HCT116 (cell line): ENCODE data around the gene HOOK1. TPM values are rescaled to one million over a fixed set of nuclear protein-coding genes. Genes with fewer than 3 reads are reported as not detected.

Experiments
- ATAC-seq: fragments of 200-7000 bp; cut with Tn5 transposase; 2 replicates; pipeline ENCODE4 v1.9.1; 2020; ENCODE audit warnings: mild to moderate bottlenecking, moderate library complexity
- BruUV-seq: library from RNA; stranded (reverse); fragments of 400-500 nt; replicated peaks from 2 replicates; lab custom pipeline; 2021; lab: Mats Ljungman, UMichigan
- CTCF ChIA-PET: fragments of 300-600 bp; sonication (Branson Sonifier 250); formaldehyde crosslinking; loops from one replicate; lab custom pipeline; 2021; ENCODE audit warnings: antibody characterized with exemption; lab: Charles Lee
- POLR2A ChIA-PET: fragments of 300-600, 350-600 bp; sonication (Branson Sonifier 250); formaldehyde crosslinking; loops from one replicate; lab custom pipeline; 2021; ENCODE audit warnings: antibody characterized with exemption; lab: Charles Lee
- RAD21 ChIA-PET, 2 experiments: fragments of 300-600 bp; sonication (Branson Sonifier 250); formaldehyde crosslinking; loops; one replicate each; lab custom pipeline; 2023; ENCODE audit warnings: low total read pairs in 2 of 2; ENCODE audit not compliant: uncharacterized antibody in 2 of 2, unreplicated experiment in 2 of 2, low non-redundant PET in 1 of 2; lab: Charles Lee
- DNase-seq: peaks from one replicate; pipeline ENCODE4 v3.0.0-alpha.2; 2010; ENCODE audit warnings: low read depth, low spot score
- H2AFZ ChIP-seq: fragments of 200-600 bp; shearing (Covaris generic), sonication (generic); 2 replicates; pipeline ENCODE4 v1.6.1; 2017; ENCODE audit warnings: low read depth, mixed run types, mixed read lengths, antibody characterized with exemption, low read length; ENCODE audit not compliant: poor library complexity, severe bottlenecking
- H3K27ac ChIP-seq: 2 replicates; pipeline ENCODE4 v1.5.1; 2012; ENCODE audit warnings: low read depth, low read length
- H3K27me3 ChIP-seq: fragments of 200-600 bp; sonication (generic); 2 replicates; pipeline ENCODE4 v1.6.1; 2016; ENCODE audit warnings: mixed run types, low read length, mixed read lengths; ENCODE audit not compliant: insufficient read depth
- H3K36me3 ChIP-seq, 2 experiments: fragments of 200-500 bp in 1 of 2; fragments of 200-600 bp in 1 of 2; sonication (Bioruptor generic) in 1 of 2; sonication (generic) in 1 of 2; 2 replicates each; pipeline versions ENCODE4 v1.5.1 to v1.6.1; 2014 to 2016; ENCODE audit warnings: low read length in 2 of 2, inconsistent platforms in 1 of 2, mixed read lengths in 1 of 2, mixed run types in 1 of 2; ENCODE audit not compliant: insufficient read depth in 2 of 2, control insufficient read depth in 1 of 2
- H3K4me1 ChIP-seq, 2 experiments: fragments of 200-600 bp in 1 of 2; sonication (generic) in 1 of 2; 2 replicates each; pipeline versions ENCODE4 v1.5.1 to v1.6.1; 2012 to 2017; ENCODE audit warnings: low read length in 2 of 2, inconsistent platforms in 1 of 2, mild to moderate bottlenecking in 1 of 2, mixed read lengths in 1 of 2, mixed run types in 1 of 2, moderate library complexity in 1 of 2; ENCODE audit not compliant: insufficient read depth in 2 of 2, control insufficient read depth in 1 of 2
- H3K4me2 ChIP-seq: fragments of 200-600 bp; sonication (generic); 2 replicates; pipeline ENCODE4 v1.6.1; 2017; ENCODE audit warnings: mixed run types, low read length, mixed read lengths
- H3K4me3 ChIP-seq, 2 experiments: fragments of 200-600 bp in 1 of 2; sonication (generic) in 1 of 2; replicated peaks in 1 of 2; 2 replicates each; pipeline ENCODE4 v1.5.1; 2011 to 2016; ENCODE audit warnings: low read length in 2 of 2, control low read depth in 1 of 2, low read depth in 1 of 2, mild to moderate bottlenecking in 1 of 2, mixed read lengths in 1 of 2, mixed run types in 1 of 2
- H3K79me2 ChIP-seq: fragments of 200-600 bp; sonication (generic); 2 replicates; pipeline ENCODE4 v1.6.1; 2017; ENCODE audit warnings: mild to moderate bottlenecking, mixed run types, low read length, moderate library complexity, mixed read lengths; ENCODE audit not compliant: insufficient read depth
- H3K9ac ChIP-seq: fragments of 200-600 bp; sonication (generic); 2 replicates; pipeline ENCODE4 v1.6.1; 2016; ENCODE audit warnings: low read length, mixed read lengths
- H3K9me2 ChIP-seq: fragments of 200-600 bp; sonication (generic), shearing (Covaris generic); 2 replicates; pipeline ENCODE4 v1.6.1; 2017; ENCODE audit warnings: mixed run types, mild to moderate bottlenecking, moderate library complexity; ENCODE audit not compliant: insufficient read depth
- H3K9me3 ChIP-seq, 2 experiments: fragments of 200-500 bp in 1 of 2; fragments of 200-600 bp in 1 of 2; sonication (Bioruptor generic) in 1 of 2; sonication (generic) in 1 of 2; 2 replicates each; pipeline ENCODE4 v1.6.1; 2014 to 2017; ENCODE audit warnings: low read length in 2 of 2, mixed read lengths in 2 of 2, inconsistent platforms in 1 of 2, low read depth in 1 of 2, mild to moderate bottlenecking in 1 of 2, mixed run types in 1 of 2, moderate library complexity in 1 of 2; ENCODE audit not compliant: control insufficient read depth in 1 of 2, insufficient read depth in 1 of 2
- H4K20me1 ChIP-seq: fragments of 200-600 bp; sonication (generic), shearing (Covaris generic); 2 replicates; pipeline ENCODE4 v1.6.1; 2017; ENCODE audit warnings: mixed run types, mild to moderate bottlenecking, moderate library complexity; ENCODE audit not compliant: insufficient read depth
- ATF3 ChIP-seq: IDR thresholded peaks from 2 replicates; pipeline ENCODE4 v1.6.1; 2012
- CEBPB ChIP-seq: IDR thresholded peaks from 2 replicates; pipeline ENCODE4 v1.6.1; 2012; ENCODE audit warnings: low read depth
- EGR1 ChIP-seq: IDR thresholded peaks from 2 replicates; pipeline ENCODE4 v1.6.1; 2012; ENCODE audit warnings: low read depth
- EZH2phosphoT487 ChIP-seq: fragments of 200-600 bp; IDR thresholded peaks from 2 replicates; pipeline ENCODE4 v1.6.1; 2018; ENCODE audit warnings: antibody characterized with exemption, borderline replicate concordance
- FOSL1 ChIP-seq: IDR thresholded peaks from 2 replicates; pipeline ENCODE4 v1.6.1; 2012; ENCODE audit warnings: low read depth
- JUND ChIP-seq: IDR thresholded peaks from 2 replicates; pipeline ENCODE4 v1.6.1; 2012
- POLR2A ChIP-seq: IDR thresholded peaks from 2 replicates; pipeline ENCODE4 v1.7.0; 2011; ENCODE audit warnings: borderline replicate concordance; ENCODE audit not compliant: insufficient read depth, insufficient read length; ENCODE audit errors: extremely low read depth
- POLR2AphosphoS5 ChIP-seq: IDR thresholded peaks from 2 replicates; pipeline ENCODE4 v1.6.1; 2011; ENCODE audit warnings: mild to moderate bottlenecking, low read depth, low read length, moderate library complexity
- RAD21 ChIP-seq: IDR thresholded peaks from 2 replicates; pipeline ENCODE4 v1.6.1; 2012; ENCODE audit warnings: low read depth, mild to moderate bottlenecking
- SP1 ChIP-seq: IDR thresholded peaks from 2 replicates; pipeline ENCODE4 v1.6.1; 2012; ENCODE audit warnings: low read depth
- SRF ChIP-seq: IDR thresholded peaks from 2 replicates; pipeline ENCODE4 v1.6.1; 2012; ENCODE audit warnings: low read depth
- TCF7L2 ChIP-seq: IDR thresholded peaks from 2 replicates; pipeline ENCODE4 v1.7.0; 2011; ENCODE audit warnings: borderline replicate concordance, inconsistent platforms; ENCODE audit not compliant: insufficient read depth, insufficient read length; ENCODE audit errors: extremely low read depth
- ZBTB33 ChIP-seq: IDR thresholded peaks from 2 replicates; pipeline ENCODE4 v1.6.1; 2011; ENCODE audit warnings: mild to moderate bottlenecking, low read length, moderate library complexity; ENCODE audit not compliant: insufficient replicate concordance; ENCODE audit errors: extremely low read depth
- ZNF274 ChIP-seq: fragments of 200-500 bp; sonication (Bioruptor generic); IDR thresholded peaks from 2 replicates; pipeline ENCODE4 v1.6.1; 2014; ENCODE audit warnings: mild to moderate bottlenecking, low read depth, low read length, inconsistent platforms
- intact Hi-C: fragments of 100-400 bp; cut with micrococcal nuclease; formaldehyde crosslinking; loops from 2 replicates; pipeline ENCODE4 v1.10.0; 2022
- total RNA-seq: library from RNA; stranded (reverse); gene quantifications from one replicate; pipeline ENCODE4 v1.2.1, GENCODE V29; 2021; ENCODE audit not compliant: unreplicated experiment
- TF ChIP-seq, protein P1 (sequence below): IDR thresholded peaks from 2 replicates; pipeline ENCODE4 v1.6.1; 2012

Gene HOOK1
- total RNA-seq, 1 experiment from 2014 or later, result 30.9 TPM

DNA sequence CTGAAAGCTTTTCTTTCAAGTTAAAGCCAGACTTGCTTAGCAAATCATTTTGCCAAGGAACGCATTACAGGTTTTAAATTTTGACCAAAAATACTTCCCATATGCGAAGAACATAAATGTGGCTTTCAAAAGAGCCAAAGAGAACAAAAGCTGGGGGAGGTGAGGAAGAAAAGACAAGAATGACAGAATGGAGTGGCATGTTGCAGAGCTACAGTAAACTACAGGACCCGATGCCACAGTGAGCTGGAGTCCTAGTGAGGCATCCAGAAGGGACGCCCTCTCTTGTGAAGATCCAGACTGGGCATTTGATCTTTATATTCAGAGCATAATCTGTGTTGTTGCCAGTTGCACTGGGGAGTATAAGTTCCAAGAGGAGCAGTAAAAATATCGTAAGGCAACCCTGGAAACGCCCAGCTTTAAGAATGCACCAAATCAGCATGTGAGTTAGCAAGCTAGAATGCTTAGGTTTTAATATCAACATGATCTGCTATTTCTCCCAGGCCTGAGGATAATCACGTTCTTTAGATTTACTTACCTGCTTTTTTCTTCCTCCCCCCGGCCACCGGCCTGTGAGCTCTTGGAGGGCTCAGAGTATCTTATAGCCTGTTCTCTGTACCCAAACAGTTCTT lies 48.4 kb upstream of the HOOK1 start:
- Histone ChIP-seq H3K4me3 (no peak overlapping the region), H4K20me1 (no peaks in the 10 kb centered on the region), H2AFZ (no peak overlapping the region), H3K4me1 (no peaks in the 10 kb centered on the region), H3K4me2 (no peak overlapping the region), H3K9ac (no peak overlapping the region), H3K9me3 (no peaks in the 10 kb centered on the region), H3K9me2 (no peaks in the 10 kb centered on the region), H3K36me3 (no peaks in the 10 kb centered on the region), H3K27me3 (no peaks in the 10 kb centered on the region), H3K27ac (no peak overlapping the region)
- ChIA-PET POLR2A (no interaction called here), RAD21 (no interaction called here)
- ATAC-seq, result no peak
- intact Hi-C loops, result no loop called here
- no peak for DNase-seq
- no TSS peak for BruUV-seq
- TF ChIP-seq JUND (no peak), ZBTB33 (no peak), TCF7L2 (no peak), SRF (no peak), SP1 (no peak), POLR2AphosphoS5 (no peak), EGR1 (no peak), FOSL1 (no peak), ZNF274 (no peak), POLR2A (no peak), CEBPB (no peak), EZH2phosphoT487 (no peak), RAD21 (no peak), ATF3 (no peak)
- TF ChIP-seq, protein P1, sequence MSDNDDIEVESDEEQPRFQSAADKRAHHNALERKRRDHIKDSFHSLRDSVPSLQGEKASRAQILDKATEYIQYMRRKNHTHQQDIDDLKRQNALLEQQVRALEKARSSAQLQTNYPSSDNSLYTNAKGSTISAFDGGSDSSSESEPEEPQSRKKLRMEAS, result no peak
- TF ChIP-seq, all 23 proteins: peak for 0
- CTCF ChIA-PET, result interaction anchor here (0.8 kb wide), 1 partner anchor 181 kb away, joined by 3 read pairs; no protein-coding TSS in a partner anchor
- H3K79me2 ChIP-seq, result no peaks in the 10 kb centered on the region
